ENCODE data around the gene SAMD15. TPM values are rescaled to one million over a fixed set of nuclear protein-coding genes. Genes with fewer than 3 reads are reported as not detected.

SAMD15 gene
- total RNA-seq (2014; rRNA removed; shearing (Covaris generic)) (0.76 TPM in 1 of 2 replicates, not detected in the other), polyA plus RNA-seq (2016; fragmentation: Nextera tagmentation; extraction: Ambion mirVana) (0.61 and 0.94 TPM in 2 replicates)
- long read RNA-seq: 0 reads

GRCh38 chr14:77376771-77377501 is at the start of gene SAMD15, which contains the start of gene TMED8:
Gene SAMD15 (plus strand): TSS chr14:77377379. CDS start chr14:77377419, 40 bp downstream.
Gene TMED8 (minus strand): TSS chr14:77377094. CDS start chr14:77377053, 41 bp downstream.
- Histone ChIP-seq H3K79me2 (replicated peaks; ENCODE audit: insufficient read depth) (0 out of 2 replicates have a peak, but pooled peaks cover 3% of the 10 kb centered on the region), H4K20me1 (replicated peaks; ENCODE audit: insufficient read depth) (no peaks in the 10 kb centered on the region), H3F3A (replicated peaks; ENCODE audit: low read depth) (no peaks in the 10 kb centered on the region), H3K27ac (ENCODE audit: low read depth) (no peak within 1 kb of the TSS), H3K4me1 (ENCODE audit: insufficient read depth) (no peaks in the 10 kb centered on the region; the same call in 1 of the 2 replicates), H3K9me2 (ENCODE audit: insufficient read depth) (no peaks in the 10 kb centered on the region), H3K4me3 (peak within 1 kb of the TSS; percentile 95), H3K36me3 (ENCODE audit: insufficient read depth) (no peaks in the 10 kb centered on the region), H3K4me2 (peak within 1 kb of the TSS; percentile 82), H3K27me3 (ENCODE audit: insufficient read depth) (peaks cover 6% of the 10 kb centered on the region; the same call in 1 of the 2 replicates), H2AFZ (peak within 1 kb of the TSS; percentile 98)
- Mint-ChIP-seq H3K27me3 (ENCODE audit: insufficient read depth, low read depth, poor library complexity) (peaks cover 5% of the 10 kb centered on the region), H3K27ac (peak within 1 kb of the TSS; percentile 76), H3K4me1 (peaks cover 16% of the 10 kb centered on the region), H3K4me3 (peak within 1 kb of the TSS; percentile 86), H3K9me3 (no peaks in the 10 kb centered on the region), H3K36me3 (ENCODE audit: low read depth) (no peaks in the 10 kb centered on the region)
- 0 out of 2 replicates have a peak, but pooled peaks have one; percentile 44 for TF ChIP-seq POLR2AphosphoS5 (IDR thresholded peaks at IDR 0.05; ENCODE audit: low read depth)
- peak in 1 of 2 experiments; percentile 17; a peak in 1 of 4 replicates for TF ChIP-seq CTCF (conservative IDR thresholded peaks at IDR 0.05; ENCODE audit: low read depth in 2 of 2)
- TF ChIP-seq STAT1 (IDR thresholded peaks at IDR 0.05; ENCODE audit: unreplicated experiment): no peak
- no peak for TF ChIP-seq ZNF114 (CRISPR knock-in tag; IDR thresholded peaks at IDR 0.05)
- DNase-seq (ENCODE audit: low spot score): peak; percentile 90
- peak; percentile 97 for ATAC-seq

GRCh38 chr14:77329872-77330271 is 47.3 kb upstream of the SAMD15 start:
- no peak overlapping the region for H3K4me3 Mint-ChIP-seq
- H3K27ac ChIP-seq (ENCODE audit: low read depth): no peak overlapping the region
- H2AFZ ChIP-seq: no peak overlapping the region

More at GRCh38 chr14:77329872-77330271, 47.3 kb upstream of the SAMD15 start:
- Histone ChIP-seq H3K36me3 (ENCODE audit: insufficient read depth) (no peaks in the 10 kb centered on the region), H3K79me2 (replicated peaks; ENCODE audit: insufficient read depth) (no peaks in the 10 kb centered on the region), H4K20me1 (replicated peaks; ENCODE audit: insufficient read depth) (no peaks in the 10 kb centered on the region), H3K27me3 (ENCODE audit: insufficient read depth) (no peaks in the 10 kb centered on the region), H3K4me3 (no peak overlapping the region), H3K4me1 (ENCODE audit: insufficient read depth) (peaks cover 3% of the 10 kb centered on the region; the same call in 1 of the 2 replicates), H3K9me2 (ENCODE audit: insufficient read depth) (no peaks in the 10 kb centered on the region), H3K4me2 (no peak overlapping the region), H3F3A (replicated peaks; ENCODE audit: low read depth) (no peaks in the 10 kb centered on the region)
- Mint-ChIP-seq H3K4me1 (peaks cover 12% of the 10 kb centered on the region), H3K27ac (no peak overlapping the region), H3K9me3 (no peaks in the 10 kb centered on the region), H3K27me3 (ENCODE audit: insufficient read depth, low read depth, poor library complexity) (peaks cover 11% of the 10 kb centered on the region), H3K36me3 (ENCODE audit: low read depth) (no peaks in the 10 kb centered on the region; the same call in 1 of the 3 replicates)
- DNase-seq (ENCODE audit: low spot score) (no peak), ATAC-seq (no peak)
- TF ChIP-seq NANOG (IDR thresholded peaks at IDR 0.05; ENCODE audit: borderline replicate concordance) (no peak), ZNF462 (CRISPR knock-in tag; IDR thresholded peaks at IDR 0.05) (no peak), ZNF331 (CRISPR knock-in tag; IDR thresholded peaks at IDR 0.05; ENCODE audit: low read depth) (no peak), POLR2AphosphoS5 (IDR thresholded peaks at IDR 0.05; ENCODE audit: low read depth) (no peak), JUNB (IDR thresholded peaks at IDR 0.05; ENCODE audit: unreplicated experiment) (no peak), EZH2 (IDR thresholded peaks at IDR 0.05; ENCODE audit: low read depth, unreplicated experiment) (no peak)
